SK-N-SH treated with all-trans-retinoic acid at 6 μM for 48 hours (cell line): ENCODE measurements around the gene PLAAT4.

Source experiments
- ARNTL ChIP-seq: fragments of 450-650 bp; formaldehyde crosslinking; IDR thresholded peaks from 2 replicates; pipeline ENCODE4 v1.5.0; 2020; ENCODE audit warnings: low read depth, mild to moderate bottlenecking, moderate library complexity, borderline replicate concordance
- OSR1 ChIP-seq: fragments of 250-450 bp; sonication (Bioruptor Pico); IDR thresholded peaks from 2 replicates; pipeline ENCODE4 v1.8.0; 2022; ENCODE audit warnings: moderate library complexity, mild to moderate bottlenecking, inconsistent platforms
- POU6F1 ChIP-seq: fragments of 250-450 bp; sonication (Bioruptor Pico); IDR thresholded peaks from 2 replicates; pipeline ENCODE4 v1.8.0; 2021; ENCODE audit warnings: low read depth, mild to moderate bottlenecking, moderate library complexity, borderline replicate concordance
- PPARA ChIP-seq: fragments of 250-450 bp; sonication (Bioruptor Pico); IDR thresholded peaks from 2 replicates; pipeline ENCODE4 v1.5.0; 2020; ENCODE audit warnings: mild to moderate bottlenecking, borderline replicate concordance
- RARB ChIP-seq: fragments of 250-450 bp; sonication (Bioruptor Pico); IDR thresholded peaks from 2 replicates; pipeline ENCODE4 v1.8.0; 2021; ENCODE audit warnings: mild to moderate bottlenecking, moderate library complexity
- SNAI2 ChIP-seq: fragments of 250-450 bp; sonication (Bioruptor Pico); IDR thresholded peaks from 2 replicates; pipeline ENCODE4 v1.5.0; 2020; ENCODE audit warnings: mild to moderate bottlenecking, moderate library complexity
- TCF4 ChIP-seq: fragments of 250-450 bp; sonication (Bioruptor Pico); IDR thresholded peaks from 2 replicates; pipeline ENCODE4 v1.8.0; 2021; ENCODE audit warnings: mild to moderate bottlenecking, moderate library complexity, borderline replicate concordance
- ZC3H10 ChIP-seq: fragments of 250-450 bp; sonication (Bioruptor Pico); IDR thresholded peaks from 2 replicates; pipeline ENCODE4 v1.5.1; 2021; ENCODE audit warnings: mild to moderate bottlenecking, moderate library complexity
- ZFP3 ChIP-seq: fragments of 250-450 bp; sonication (Bioruptor Pico); IDR thresholded peaks from 2 replicates; pipeline ENCODE4 v1.5.0; 2020; ENCODE audit warnings: mild to moderate bottlenecking, moderate library complexity
- ZNF70 ChIP-seq: fragments of 450-650 bp; formaldehyde crosslinking; IDR thresholded peaks from 2 replicates; pipeline ENCODE4 v1.5.0; 2020; ENCODE audit warnings: mild to moderate bottlenecking, moderate library complexity
- TF ChIP-seq, protein P1 (sequence below): fragments of 250-450 bp; sonication (Bioruptor Pico); IDR thresholded peaks from 2 replicates; pipeline ENCODE4 v1.5.1; 2020; ENCODE audit warnings: low read depth, mild to moderate bottlenecking, moderate library complexity

DNA sequence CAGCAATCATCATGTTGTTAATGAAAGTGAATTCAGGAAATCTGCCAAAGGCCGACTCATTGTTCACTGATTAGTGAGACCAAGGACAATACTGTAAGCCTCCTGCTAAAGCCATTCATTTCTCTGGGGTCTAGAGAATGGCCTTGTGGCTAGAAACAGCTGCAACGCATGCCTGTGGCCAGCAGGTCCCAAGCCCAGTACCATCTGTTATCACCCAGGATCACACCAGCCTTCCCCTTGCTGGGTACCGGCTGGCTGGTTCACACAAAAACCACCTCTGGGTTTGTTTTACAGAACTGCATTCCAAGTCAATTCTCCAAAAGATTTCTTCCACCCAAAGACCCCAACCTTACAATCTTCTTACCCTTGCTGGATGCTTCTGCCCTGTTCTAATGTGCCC is 46.7 kb upstream of the PLAAT4 start:
- TF ChIP-seq ARNTL (CRISPR knock-in tag) (no peak), POU6F1 (CRISPR knock-in tag) (no peak), ZC3H10 (CRISPR knock-in tag) (no peak), SNAI2 (CRISPR knock-in tag) (no peak), OSR1 (CRISPR knock-in tag) (no peak), RARB (no peak), PPARA (CRISPR knock-in tag) (no peak), TCF4 (no peak), ZNF70 (CRISPR knock-in tag) (no peak), ZFP3 (CRISPR knock-in tag) (no peak)
- TF ChIP-seq, protein P1, sequence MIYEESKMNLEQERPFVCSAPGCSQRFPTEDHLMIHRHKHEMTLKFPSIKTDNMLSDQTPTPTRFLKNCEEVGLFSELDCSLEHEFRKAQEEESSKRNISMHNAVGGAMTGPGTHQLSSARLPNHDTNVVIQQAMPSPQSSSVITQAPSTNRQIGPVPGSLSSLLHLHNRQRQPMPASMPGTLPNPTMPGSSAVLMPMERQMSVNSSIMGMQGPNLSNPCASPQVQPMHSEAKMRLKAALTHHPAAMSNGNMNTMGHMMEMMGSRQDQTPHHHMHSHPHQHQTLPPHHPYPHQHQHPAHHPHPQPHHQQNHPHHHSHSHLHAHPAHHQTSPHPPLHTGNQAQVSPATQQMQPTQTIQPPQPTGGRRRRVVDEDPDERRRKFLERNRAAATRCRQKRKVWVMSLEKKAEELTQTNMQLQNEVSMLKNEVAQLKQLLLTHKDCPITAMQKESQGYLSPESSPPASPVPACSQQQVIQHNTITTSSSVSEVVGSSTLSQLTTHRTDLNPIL (CRISPR knock-in tag) = no peak
